ENCODE data around the gene NUDT3.

DNA sequence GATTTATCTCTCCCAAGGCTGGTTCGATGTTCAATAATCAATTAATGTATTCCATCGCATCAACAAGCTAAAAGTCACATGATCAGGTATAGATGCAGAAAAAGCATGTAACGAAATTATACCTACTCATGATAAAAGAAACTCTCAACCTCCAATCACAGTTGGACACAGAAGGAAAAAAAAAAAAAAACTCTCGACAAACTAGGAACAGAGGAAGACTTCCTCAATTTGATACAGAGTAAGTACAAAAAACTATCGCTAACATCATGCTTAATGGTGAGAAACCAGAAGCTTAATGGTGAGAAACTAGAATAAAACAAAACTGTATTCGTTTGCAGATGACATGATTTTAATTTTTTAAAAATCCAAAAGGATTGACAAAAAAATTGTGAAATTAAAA lies 81.7 kb downstream of the NUDT3 start:
- no peak for TF ChIP-seq ZNF70 (CRISPR knock-in tag; IDR thresholded peaks at IDR 0.05)
- no peak for TF ChIP-seq ZNF8 (CRISPR knock-in tag; IDR thresholded peaks at IDR 0.05)
- TF ChIP-seq PPARA (CRISPR knock-in tag; IDR thresholded peaks at IDR 0.05; ENCODE audit: borderline replicate concordance), result no peak
- no peak for TF ChIP-seq ZFP30 (CRISPR knock-in tag; IDR thresholded peaks at IDR 0.05)
- no peak for TF ChIP-seq ZFP3 (CRISPR knock-in tag; IDR thresholded peaks at IDR 0.05)
- TF ChIP-seq, protein P1, sequence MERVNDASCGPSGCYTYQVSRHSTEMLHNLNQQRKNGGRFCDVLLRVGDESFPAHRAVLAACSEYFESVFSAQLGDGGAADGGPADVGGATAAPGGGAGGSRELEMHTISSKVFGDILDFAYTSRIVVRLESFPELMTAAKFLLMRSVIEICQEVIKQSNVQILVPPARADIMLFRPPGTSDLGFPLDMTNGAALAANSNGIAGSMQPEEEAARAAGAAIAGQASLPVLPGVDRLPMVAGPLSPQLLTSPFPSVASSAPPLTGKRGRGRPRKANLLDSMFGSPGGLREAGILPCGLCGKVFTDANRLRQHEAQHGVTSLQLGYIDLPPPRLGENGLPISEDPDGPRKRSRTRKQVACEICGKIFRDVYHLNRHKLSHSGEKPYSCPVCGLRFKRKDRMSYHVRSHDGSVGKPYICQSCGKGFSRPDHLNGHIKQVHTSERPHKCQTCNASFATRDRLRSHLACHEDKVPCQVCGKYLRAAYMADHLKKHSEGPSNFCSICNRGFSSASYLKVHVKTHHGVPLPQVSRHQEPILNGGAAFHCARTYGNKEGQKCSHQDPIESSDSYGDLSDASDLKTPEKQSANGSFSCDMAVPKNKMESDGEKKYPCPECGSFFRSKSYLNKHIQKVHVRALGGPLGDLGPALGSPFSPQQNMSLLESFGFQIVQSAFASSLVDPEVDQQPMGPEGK (CRISPR knock-in tag; IDR thresholded peaks at IDR 0.05; ENCODE audit: borderline replicate concordance), result no peak
- no peak for TF ChIP-seq RARB (CRISPR knock-in tag; IDR thresholded peaks at IDR 0.05)
- no peak for TF ChIP-seq ARNTL (CRISPR knock-in tag; IDR thresholded peaks at IDR 0.05; ENCODE audit: borderline replicate concordance, low read depth)

Measured in SK-N-SH treated with all-trans-retinoic acid at 6 μM for 48 hours (cell line).